MM.1S (cell line): Measurements from ENCODE around the gene SYTL5.

Experiments used
- DNase-seq: peaks from one replicate; pipeline ENCODE4 v3.0.0-alpha.2; 2015
- H2AFZ ChIP-seq: fragments of 300-600 bp; sonication (generic); 2 replicates; pipeline ENCODE4 v1.6.0; 2016; ENCODE audit warnings: antibody characterized with exemption, low read length
- H3F3A ChIP-seq: fragments of 300-600 bp; sonication (generic); 2 replicates; pipeline ENCODE4 v1.6.1; 2016; ENCODE audit warnings: mild to moderate bottlenecking, antibody characterized with exemption, low read length, moderate library complexity, mixed read lengths; ENCODE audit not compliant: insufficient read depth
- H3K27ac ChIP-seq: fragments of 300-600 bp; sonication (generic); 2 replicates; pipeline ENCODE4 v1.5.1; 2016; ENCODE audit warnings: mild to moderate bottlenecking, low read length
- H3K27me3 ChIP-seq: fragments of 300-600 bp; sonication (generic); replicated peaks from 2 replicates; pipeline ENCODE4 v1.6.0; 2016; ENCODE audit warnings: low read length; ENCODE audit not compliant: insufficient read depth
- H3K36me3 ChIP-seq: fragments of 300-600 bp; sonication (generic); replicated peaks from 2 replicates; pipeline ENCODE4 v1.6.1; 2016; ENCODE audit warnings: mild to moderate bottlenecking, low read length, mixed read lengths; ENCODE audit not compliant: insufficient read depth
- H3K4me1 ChIP-seq: fragments of 300-600 bp; sonication (generic); 2 replicates; pipeline ENCODE4 v1.6.1; 2016; ENCODE audit warnings: low read length, mixed read lengths
- H3K4me2 ChIP-seq: fragments of 300-600 bp; sonication (generic); 2 replicates; pipeline ENCODE4 v1.6.0; 2016; ENCODE audit warnings: low read depth, low read length
- H3K4me3 ChIP-seq: fragments of 300-600 bp; sonication (generic); 2 replicates; pipeline ENCODE4 v1.5.1; 2016; ENCODE audit warnings: low read length, mixed read lengths
- H3K79me2 ChIP-seq: fragments of 300-600 bp; sonication (generic); 2 replicates; pipeline ENCODE4 v1.6.1; 2016; ENCODE audit warnings: mixed run types, low read length, mixed read lengths
- H3K9ac ChIP-seq: fragments of 300-600 bp; sonication (generic); 2 replicates; pipeline ENCODE4 v1.6.1; 2016; ENCODE audit warnings: low read length, mixed read lengths
- H3K9me2 ChIP-seq: fragments of 300-600 bp; sonication (generic); replicated peaks from 2 replicates; pipeline ENCODE4 v1.6.1; 2016; ENCODE audit warnings: mild to moderate bottlenecking, low read length, mixed read lengths; ENCODE audit not compliant: insufficient read depth
- H3K9me3 ChIP-seq: fragments of 300-600 bp; sonication (generic); replicated peaks from 2 replicates; pipeline ENCODE4 v1.6.1; 2016; ENCODE audit warnings: mild to moderate bottlenecking, low read length, mixed read lengths; ENCODE audit not compliant: insufficient read depth
- H4K20me1 ChIP-seq: fragments of 300-600 bp; sonication (generic); 2 replicates; pipeline ENCODE4 v1.6.1; 2016; ENCODE audit warnings: mild to moderate bottlenecking, low read length, moderate library complexity, mixed read lengths; ENCODE audit not compliant: insufficient read depth
- CTCF ChIP-seq: fragments of 300-600 bp; sonication (generic); IDR thresholded peaks from 2 replicates; pipeline ENCODE4 v1.5.1; 2016; ENCODE audit warnings: antibody characterized with exemption, low read length, mixed read lengths
- EZH2 ChIP-seq: fragments of 300-600 bp; sonication (generic); optimal IDR thresholded peaks from 2 replicates; pipeline ENCODE3; 2017; ENCODE audit warnings: low read depth, mild to moderate bottlenecking, antibody characterized with exemption, low read length, mixed read lengths
- EZH2phosphoT487 ChIP-seq: fragments of 300-600 bp; sonication (generic); IDR thresholded peaks from 2 replicates; pipeline ENCODE4 v1.6.1; 2018; ENCODE audit warnings: antibody characterized with exemption, low read length

The SYTL5 gene

GRCh38 chrX:38038501-38038900, 32.1 kb downstream of the SYTL5 start:
- H3K4me1 ChIP-seq = 0 out of 2 replicates have a peak, but pooled peaks cover 11% of the 10 kb centered on the region
- H3K9me2 ChIP-seq = no peaks in the 10 kb centered on the region
- no peak overlapping the region for H3K9ac ChIP-seq
- H4K20me1 ChIP-seq = no peaks in the 10 kb centered on the region
- H3F3A ChIP-seq = no peaks in the 10 kb centered on the region
- no peak overlapping the region for H3K4me2 ChIP-seq
- H3K9me3 ChIP-seq = no peaks in the 10 kb centered on the region
- no peaks in the 10 kb centered on the region for H3K36me3 ChIP-seq
- no peak overlapping the region for H3K4me3 ChIP-seq
- H2AFZ ChIP-seq = no peak overlapping the region
- H3K27ac ChIP-seq = no peak overlapping the region
- peak; percentile 36 for DNase-seq
- TF ChIP-seq EZH2phosphoT487 (no peak), EZH2 (no peak), CTCF (no peak)
- no peaks in the 10 kb centered on the region for H3K27me3 ChIP-seq
- no peaks in the 10 kb centered on the region for H3K79me2 ChIP-seq

- Histone ChIP-seq H3K4me1 (0 out of 2 replicates have a peak, but pooled peaks cover 11% of the 10 kb centered on the region), H3K27me3 (no peaks in the 10 kb centered on the region), H3K79me2 (no peaks in the 10 kb centered on the region), H4K20me1 (no peaks in the 10 kb centered on the region), H3K36me3 (no peaks in the 10 kb centered on the region), H3K4me3 (no peak overlapping the region), H3K4me2 (no peak overlapping the region), H3K9me3 (no peaks in the 10 kb centered on the region), H2AFZ (no peak overlapping the region), H3K27ac (no peak overlapping the region), H3F3A (no peaks in the 10 kb centered on the region), H3K9me2 (no peaks in the 10 kb centered on the region), H3K9ac (no peak overlapping the region)
- DNase-seq = no peak
- TF ChIP-seq EZH2phosphoT487 (no peak), CTCF (no peak), EZH2 (no peak)
Observed at GRCh38 chrX:38041237-38041636, 34.9 kb downstream of the SYTL5 start.

GRCh38 chrX:38044701-38045100, 38.3 kb downstream of the SYTL5 start:
- no peak overlapping the region for H3K9ac ChIP-seq
- H3F3A ChIP-seq = no peaks in the 10 kb centered on the region

More at GRCh38 chrX:38044701-38045100, 38.3 kb downstream of the SYTL5 start:
- Histone ChIP-seq H3K4me3 (no peak overlapping the region), H3K9me3 (no peaks in the 10 kb centered on the region), H2AFZ (no peak overlapping the region), H3K9me2 (no peaks in the 10 kb centered on the region), H3K27ac (no peak overlapping the region), H3K79me2 (no peaks in the 10 kb centered on the region), H3K4me2 (no peak overlapping the region), H3K36me3 (no peaks in the 10 kb centered on the region), H3K27me3 (no peaks in the 10 kb centered on the region), H4K20me1 (no peaks in the 10 kb centered on the region), H3K4me1 (no peaks in the 10 kb centered on the region)
- TF ChIP-seq EZH2 (no peak), CTCF (no peak), EZH2phosphoT487 (no peak)
- no peak for DNase-seq
